Left lobe of liver (tissue), 2 donors: ENCODE measurements around the gene ACVR1B. TPM values are rescaled to one million over a fixed set of nuclear protein-coding genes. Genes with fewer than 3 reads are reported as not detected.

Source experiments
- ATAC-seq: fragments of 200-7000 bp; cut with Tn5 transposase; one replicate; pipeline ENCODE4 v1.9.1; 2020; ENCODE audit warnings: mild to moderate bottlenecking, moderate library complexity
- DNase-seq: peaks from one replicate; pipeline ENCODE4 v3.0.0-alpha.2; 2020; ENCODE audit warnings: low spot score
- total RNA-seq: library from RNA; stranded (reverse); gene quantifications from one replicate; pipeline ENCODE4 v1.2.1, GENCODE V29; 2021
- donor health status: DM: no; HTN: no; CAD: no; lungs with moderate emphysema.
- donor health status: DM: no; HTN: yes; CAD: no.

The ACVR1B gene
- total RNA-seq, 1 donor from 2014 or later = 28.0 TPM

DNA sequence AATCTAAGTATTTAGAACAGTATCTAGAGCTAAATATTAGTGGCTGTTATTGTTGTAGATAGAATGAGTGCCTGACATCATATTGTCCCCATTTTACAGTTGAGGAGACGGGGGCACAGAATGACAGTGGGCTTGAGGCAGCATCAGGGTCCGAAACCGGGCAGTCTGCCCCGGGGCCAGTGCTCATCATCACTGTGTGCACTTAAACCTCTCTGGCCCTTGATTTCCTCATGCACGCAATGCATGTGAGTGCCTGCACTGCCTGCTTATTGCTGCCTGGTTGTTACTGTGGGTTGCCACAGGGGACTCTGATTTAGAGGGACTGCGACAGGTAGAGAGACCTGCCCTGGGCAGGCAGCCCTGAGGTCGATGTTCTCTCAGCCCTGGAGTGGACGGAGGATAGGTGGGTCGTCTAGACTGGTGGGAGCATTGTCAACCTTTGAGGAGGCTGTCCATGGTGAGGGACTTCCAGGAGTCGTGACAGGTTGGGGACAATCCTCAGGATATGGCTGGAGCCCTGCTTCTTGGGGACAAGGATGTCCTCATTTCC lies 34.4 kb upstream of the ACVR1B start:
- DNase-seq (no peak), ATAC-seq (no peak)

DNA sequence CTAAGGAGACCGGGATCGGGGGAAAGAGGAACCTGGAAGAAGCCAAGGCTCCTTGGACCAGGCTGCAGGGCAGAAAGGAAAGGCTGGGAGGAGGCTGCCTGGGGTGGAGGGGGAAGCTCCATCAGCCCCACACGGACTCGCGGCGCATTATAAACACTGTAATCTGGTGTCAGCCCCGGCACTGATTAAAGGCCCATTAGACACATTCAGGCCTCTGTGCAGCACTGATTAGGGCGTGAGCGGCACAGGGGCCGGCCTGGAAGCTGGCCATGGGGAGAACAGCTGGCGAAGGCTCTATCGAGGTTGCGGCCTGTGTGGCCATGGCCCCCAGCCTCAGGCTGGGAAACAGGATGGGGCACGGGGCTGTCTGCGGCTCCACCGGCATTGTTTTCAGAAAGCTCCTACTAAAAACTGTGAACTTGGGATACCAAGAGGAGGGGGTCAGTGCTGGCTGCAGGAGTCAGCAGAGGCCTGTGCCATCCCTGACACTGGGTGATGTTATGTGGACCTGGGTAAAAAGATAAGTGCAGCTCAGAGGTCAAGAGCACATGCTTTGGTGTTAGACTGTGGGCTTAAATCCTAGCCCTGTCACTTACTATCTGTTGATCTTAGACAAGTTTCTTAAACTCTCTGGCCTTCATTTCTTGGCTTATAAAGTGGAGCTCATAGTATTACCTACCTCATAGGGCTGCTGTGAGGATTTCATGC lies 33.6 kb upstream of the ACVR1B start:
- DNase-seq (no peak), ATAC-seq (no peak)

DNA sequence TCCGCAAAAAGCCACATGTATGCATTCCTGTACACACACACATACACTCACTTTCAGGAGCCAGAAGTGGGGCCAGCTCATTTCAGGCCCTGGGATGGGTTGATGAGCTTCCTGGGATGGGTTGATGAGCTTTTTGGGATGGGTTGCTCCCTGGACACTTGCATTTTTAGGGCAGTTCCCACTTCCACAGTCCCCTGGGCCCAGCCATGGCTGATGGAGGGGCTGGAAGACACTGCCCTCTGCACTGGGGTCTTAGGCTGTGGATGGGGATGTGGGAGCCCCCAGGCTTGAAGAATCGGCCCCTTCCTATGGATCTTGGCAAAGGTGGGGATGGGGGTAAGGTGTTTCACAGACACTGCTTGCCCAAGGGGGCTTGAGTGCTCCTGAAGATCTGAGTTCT lies 31.5 kb upstream of the ACVR1B start:
- no peak for DNase-seq
- ATAC-seq = no peak

DNA sequence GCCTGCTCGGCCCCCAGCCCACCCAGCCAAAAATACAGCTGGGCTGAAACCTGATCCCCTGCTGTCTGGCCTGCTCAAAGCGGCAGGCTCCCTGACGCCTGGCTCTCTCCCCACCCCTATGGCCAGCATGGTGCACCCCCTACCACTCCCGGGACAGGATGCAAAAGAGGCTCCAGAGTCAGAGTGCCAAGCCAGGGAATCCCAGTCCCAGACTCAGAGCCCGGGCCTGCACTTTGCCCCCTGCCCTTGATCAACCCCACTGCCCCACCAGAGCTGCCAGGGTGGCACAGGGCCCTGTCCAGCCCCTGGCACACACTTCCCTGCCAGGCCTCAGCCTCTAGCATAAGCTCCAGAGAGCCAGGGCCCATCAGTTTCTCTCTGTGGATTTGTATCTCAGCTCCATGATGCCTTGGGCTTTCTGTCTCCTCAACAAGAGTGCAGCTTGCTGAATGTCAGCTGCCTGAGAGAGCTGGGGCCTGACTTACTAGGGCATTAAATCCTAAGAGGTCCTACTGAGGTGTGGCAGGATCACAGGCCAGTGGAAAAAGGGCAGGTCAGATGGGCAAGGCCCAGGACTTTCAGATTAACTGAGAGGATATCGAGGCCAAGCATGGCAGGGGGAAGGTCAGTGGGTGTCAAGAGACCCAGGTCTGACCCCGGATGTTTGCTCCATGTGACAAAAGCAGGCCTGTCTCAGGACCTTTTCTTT lies 30.3 kb upstream of the ACVR1B start:
- peak; percentile 84 for ATAC-seq
- DNase-seq = peak; percentile 94

DNA sequence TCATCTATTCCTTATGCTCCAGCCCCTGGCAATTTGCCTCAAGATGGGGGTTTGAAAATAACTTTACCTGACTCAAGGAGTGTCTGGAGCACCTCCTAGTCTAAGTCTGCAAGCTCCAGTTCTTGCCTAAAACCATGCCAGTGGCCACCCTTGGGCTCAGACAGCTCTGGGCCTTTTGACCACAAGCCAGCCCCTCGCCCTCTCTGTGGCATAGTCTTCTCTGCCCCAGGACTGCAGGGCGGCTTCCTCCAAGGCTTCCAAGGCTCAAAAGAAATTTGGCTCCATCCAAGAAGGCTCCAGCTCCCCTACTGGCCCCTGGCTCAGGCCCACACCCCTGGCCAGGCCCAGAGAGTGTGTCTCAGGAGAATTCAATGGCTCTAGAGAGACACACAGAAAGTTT lies 29.4 kb upstream of the ACVR1B start:
- DNase-seq (no peak), ATAC-seq (no peak)

DNA sequence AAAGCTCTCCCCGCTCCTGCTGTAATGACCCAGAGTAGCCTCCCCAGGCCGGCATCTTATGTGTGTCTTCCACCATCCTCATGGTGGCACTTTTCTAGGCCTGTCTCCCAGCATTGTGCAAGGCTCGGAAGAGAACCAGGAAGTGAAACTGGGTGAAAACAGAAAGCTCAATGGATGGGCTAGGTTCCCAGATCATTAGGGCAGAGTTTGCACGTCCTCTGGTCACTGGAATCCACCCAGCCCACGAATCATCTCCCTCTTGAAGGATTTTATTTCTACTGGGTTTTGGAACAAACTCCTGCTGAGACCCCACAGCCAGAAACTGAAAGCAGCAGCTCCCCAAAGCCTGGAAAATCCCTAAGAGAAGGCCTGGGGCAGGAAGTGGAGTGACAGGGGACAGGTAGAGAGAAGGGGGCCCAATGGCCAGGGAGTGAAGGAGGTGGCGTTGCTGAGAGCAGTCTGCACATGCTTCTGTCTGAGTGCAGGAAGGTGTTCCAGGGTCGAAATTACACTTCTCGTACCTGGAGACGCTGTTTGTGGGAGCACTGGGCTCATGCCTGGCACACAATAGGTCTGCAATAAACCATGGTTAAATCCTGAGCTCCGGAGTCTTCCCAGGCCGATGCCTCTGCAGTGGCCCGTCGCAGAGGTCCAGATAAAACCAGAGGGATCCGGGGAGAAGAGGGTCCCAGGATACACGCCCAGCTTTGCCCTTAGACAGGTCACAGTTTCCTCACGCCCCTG lies 28.6 kb upstream of the ACVR1B start:
- ATAC-seq = peak; percentile 62
- peak; percentile 80 for DNase-seq

DNA sequence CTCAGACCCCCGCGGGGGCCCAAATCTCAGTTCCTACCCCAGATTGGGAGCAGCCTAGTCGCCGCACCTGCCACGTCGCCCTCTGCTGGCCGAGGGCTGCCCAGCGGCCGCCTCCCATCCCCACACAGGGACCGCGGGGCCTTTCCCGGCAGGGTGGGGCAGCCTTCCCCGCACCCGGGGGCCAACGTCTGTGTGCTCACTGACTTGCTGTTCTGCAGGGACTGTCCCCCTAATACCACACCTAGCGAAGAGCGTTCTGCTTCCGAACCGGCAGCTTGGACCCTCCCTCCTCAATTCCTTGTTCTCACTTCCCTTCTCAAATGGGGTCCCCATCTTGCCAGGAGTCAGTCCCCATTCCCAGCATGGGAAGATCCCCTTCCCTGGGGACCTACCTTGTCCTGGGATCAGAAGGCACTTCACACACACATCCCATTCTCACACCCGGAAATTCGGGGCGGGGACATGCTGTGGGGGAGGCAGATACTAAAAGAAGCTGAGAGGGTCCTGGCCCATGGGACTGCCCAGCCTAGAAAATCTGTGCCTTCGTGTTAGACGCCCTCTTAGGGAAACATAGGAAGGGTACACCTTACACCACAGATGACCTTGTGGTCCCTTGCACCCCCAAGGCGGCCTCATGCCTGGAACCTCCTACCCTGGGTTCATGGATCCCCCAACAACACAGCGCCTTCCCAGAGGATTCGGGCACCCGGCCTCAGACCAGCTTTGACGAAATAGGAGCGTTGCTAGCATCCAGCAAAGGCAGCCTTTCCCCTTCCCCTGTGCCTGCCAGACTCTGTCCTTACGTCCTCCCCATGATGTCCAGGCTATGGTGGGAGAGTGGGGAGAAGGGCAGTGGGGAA lies 27.8 kb upstream of the ACVR1B start:
- DNase-seq (peak; percentile 64), ATAC-seq (peak; percentile 38)

DNA sequence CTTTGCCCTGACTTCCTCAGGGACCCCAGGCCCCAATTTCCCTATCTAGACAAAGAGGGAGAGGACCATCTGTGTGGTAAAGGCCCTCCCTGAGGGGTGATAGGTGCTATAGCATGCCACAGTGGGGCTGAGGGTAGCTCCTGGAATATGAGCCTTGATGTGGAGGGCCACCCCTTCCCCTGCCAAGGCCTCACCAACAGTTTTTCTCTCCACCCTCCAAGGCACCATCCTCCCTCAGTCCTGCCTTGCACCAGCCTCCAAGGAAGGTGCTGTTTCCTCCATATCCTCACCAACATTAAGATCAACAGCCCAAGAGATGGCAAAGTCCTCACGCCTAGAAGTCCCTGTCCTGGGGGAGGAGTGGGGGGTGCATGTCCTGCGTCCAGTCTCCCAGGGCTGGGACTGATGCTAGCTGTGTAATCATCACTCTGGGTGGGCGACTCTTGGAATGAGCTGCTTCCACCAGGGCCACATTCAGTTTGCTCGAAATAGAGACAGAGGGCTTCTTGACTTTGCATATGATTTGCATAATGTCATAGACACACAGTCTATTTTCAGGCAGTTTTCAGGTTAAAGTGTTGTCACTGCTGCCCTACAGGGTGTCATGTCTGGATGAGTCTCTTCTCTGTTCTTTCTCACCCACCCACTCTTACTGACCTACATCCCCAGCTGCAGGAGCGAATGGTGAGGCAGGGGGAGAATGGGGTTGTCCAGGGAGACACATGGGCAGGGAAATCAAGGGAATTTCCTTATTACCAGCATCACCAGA lies 26.8 kb upstream of the ACVR1B start:
- no peak for ATAC-seq
- no peak for DNase-seq

DNA sequence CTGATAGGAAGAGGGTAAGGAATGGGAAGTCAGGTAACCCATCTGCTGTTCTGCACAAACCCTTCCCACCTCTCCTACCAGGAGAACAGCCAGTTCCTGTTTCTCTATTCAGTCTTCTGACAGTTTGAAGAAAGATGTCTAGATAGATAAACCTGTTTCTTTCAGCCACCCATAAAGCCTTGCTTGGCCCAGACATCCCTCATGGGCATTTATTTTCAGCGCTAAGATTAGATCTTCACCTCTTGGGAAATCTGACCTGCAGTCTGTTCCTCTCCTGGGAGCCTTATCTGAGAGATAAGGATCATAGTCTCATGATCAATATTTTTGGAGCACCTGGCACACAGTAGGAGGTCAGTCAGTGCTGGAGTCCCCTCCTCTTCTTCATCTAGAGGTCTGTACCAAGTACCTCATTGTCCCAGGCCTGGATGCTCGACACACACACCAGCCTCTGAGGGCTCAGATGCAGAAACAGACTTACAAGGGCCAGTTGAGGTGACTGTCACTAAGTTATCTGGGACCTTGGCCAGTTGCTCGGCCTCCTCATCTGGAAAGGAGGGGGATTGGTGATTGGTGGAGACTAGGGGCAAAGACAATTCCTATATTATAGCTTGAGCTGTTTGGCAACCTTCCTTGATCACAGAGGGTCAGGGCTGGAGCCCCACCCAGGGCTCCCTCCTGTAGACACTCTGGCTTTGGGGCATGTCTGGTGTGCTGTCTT lies 26.0 kb upstream of the ACVR1B start:
- DNase-seq (no peak), ATAC-seq (no peak)

DNA sequence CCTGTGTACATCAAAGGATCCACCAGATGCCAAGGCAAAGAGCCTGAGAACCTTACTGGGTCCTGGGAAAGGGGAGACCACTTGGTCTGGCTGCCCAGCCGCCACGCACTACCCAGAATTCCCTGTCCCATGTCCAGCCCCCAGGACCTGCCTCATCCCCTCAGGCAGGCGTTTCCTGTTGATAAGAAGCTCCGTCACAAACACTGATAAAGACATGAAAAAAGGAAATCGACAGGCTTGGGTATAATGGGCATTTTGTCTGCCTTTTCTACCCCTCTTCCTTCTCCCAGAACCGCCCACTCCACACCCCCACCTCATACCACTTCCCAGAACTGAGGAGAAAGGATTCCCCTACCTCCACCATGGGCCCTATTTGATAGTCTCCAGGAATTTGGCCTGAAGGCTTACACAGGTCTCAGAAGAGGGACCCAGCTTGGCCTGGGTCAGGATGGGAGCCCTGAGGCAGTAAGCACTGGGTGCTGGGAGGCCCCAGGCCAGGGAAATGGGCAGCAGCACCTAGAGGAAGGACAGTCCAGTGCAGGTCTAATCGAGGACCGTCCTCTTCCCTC lies 25.4 kb upstream of the ACVR1B start:
- DNase-seq (no peak), ATAC-seq (peak; percentile 3)

DNA sequence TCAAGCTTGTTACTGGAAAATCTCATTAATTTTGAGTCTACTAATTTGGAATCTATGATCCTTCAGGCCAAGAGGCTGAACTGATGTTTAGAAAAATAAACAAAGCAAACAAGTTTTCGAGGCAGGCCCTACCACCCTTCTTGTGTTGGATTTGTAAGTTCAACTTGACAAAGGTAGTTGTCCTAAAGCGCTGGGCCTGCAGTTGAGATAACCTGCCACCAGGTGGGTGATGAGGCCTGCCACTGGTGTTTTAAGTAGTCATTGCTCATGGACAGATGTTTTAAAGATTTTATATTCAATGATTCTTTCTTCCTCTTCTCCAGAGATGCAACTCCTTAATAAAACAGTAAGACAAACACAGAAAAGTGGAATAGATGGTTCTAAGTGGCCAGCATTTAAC lies 24.8 kb upstream of the ACVR1B start:
- peak; percentile 70 for ATAC-seq

DNA sequence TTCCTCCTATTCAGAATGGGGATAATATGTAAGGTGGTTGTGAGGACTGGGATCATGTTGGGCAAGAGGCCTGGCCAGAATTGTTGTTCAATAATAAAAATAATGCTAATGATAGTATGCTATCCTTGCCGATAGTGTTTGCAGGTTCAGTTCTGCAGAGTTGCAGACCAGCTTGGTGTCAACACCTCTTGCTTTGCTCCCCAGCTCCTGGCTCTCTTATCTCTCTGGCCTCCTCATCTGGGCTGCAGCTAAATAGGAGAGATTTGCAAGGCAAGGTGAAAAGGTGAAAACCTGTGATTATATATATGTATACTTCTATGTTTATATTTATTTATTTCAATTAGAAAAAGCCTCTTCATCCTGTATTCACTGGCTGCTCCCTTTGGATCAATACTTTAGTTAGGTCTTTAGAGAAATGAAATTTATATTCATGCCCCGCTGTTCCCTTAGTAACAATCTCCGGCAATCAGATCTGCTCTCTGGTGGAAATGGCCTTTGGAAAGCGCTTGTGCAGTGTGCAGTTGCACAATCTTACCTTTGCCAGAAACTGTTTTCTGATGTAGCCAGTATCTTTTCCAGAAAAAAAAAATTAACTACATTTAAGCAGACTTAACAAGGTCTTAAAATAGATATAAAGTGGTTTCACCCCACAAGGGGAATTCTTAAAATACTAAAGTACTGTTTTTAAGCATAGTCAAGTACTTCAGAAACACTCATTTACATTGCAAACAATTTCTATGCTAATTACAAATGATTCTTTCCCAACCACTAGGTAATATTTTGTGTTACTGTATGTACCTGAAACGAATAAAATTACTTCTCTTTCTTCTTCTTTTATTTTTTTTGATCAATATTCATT lies 19.1 kb upstream of the ACVR1B start:
- ATAC-seq (peak; percentile 94), DNase-seq (no peak)

More for the DNA sequence above, 24.8 kb upstream of the ACVR1B start:
- peak; percentile 75 for DNase-seq

DNA sequence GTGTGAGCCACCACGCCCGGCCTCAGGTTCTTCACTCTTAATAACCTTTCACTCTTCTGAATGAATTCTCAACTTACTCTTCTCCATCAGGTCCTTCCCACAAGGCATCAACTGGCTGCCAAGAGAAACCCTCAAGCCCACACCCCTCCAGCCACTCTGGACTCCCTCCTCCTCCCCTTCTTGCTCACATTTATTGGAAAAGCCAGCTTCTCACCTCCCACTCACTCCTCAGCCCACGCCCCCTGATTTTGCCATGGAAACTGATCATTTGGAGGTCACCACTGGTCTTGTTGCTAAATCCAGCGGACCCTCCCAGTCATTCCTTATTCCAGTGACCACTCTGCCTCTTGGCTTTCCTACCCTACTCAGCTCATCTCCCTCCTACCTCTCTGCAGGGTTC lies 17.4 kb upstream of the ACVR1B start:
- DNase-seq (no peak), ATAC-seq (no peak)

DNA sequence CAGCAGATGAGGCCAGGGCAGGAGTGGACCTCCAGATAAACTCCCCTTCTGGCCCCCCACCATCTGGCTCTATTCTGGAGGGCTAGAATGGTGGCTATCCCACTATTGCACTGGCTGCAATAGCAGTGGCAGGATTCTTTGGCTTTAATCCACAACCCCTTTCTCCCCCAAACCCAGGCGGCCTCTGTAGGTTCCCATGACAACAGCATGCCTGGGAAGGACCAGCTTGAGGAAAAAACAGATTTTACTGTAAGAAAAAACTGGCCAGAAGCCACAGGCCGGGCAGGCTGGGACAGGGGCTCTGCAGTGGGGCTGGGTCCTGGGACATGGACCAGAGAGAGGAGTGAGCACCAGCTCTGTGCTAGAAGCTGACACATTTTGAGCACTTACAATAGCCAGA lies 13.6 kb upstream of the ACVR1B start:
- ATAC-seq (no peak), DNase-seq (no peak)

DNA sequence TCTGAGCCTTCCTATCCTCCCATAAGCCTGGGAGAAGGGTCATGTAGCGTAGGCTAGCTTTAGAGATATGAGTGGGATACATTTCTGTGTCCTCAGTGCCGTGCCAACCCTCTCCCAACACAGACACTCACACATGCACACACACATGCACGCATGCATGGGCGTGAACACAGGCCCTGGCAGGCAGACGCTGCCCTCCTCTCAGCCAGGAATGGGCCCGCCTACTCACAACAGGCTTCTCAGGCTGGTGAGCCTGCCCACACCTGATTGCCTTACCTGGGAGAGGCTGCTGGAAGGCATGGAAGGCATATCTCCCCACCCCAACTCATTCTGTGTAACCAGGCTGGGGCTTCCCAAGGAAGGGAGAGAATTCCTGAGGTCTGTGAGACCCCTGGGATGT lies 12.8 kb upstream of the ACVR1B start:
- ATAC-seq (no peak), DNase-seq (no peak)

DNA sequence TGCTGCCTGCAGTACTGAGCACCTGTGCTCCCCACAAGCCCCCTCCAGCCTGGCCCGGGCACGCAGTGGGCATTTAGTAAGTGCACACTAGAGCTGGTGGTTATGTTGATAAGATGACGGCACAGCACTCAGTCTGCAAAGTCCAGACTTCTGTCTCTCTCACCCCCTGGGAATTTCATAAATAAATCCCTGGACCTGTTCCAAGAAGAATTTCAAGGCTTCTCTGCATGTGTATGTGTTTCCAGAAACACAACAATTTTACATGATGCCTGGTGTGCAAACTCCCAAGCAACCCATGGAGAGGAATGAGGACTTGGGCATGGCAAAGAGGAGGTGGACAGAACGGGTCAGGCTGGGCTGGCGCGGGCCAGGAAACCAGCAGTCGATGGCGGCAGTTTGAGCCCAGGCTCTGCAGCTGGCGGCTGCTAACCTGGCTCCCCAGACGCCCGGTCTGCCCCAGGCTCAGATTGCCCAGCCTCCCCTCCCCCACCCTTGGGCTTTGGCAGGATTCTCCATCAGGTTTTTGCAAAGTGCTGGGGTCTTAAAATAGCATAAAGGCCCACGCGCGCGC lies 10.4 kb upstream of the ACVR1B start:
- ATAC-seq (peak; percentile 18), DNase-seq (peak; percentile 44)

DNA sequence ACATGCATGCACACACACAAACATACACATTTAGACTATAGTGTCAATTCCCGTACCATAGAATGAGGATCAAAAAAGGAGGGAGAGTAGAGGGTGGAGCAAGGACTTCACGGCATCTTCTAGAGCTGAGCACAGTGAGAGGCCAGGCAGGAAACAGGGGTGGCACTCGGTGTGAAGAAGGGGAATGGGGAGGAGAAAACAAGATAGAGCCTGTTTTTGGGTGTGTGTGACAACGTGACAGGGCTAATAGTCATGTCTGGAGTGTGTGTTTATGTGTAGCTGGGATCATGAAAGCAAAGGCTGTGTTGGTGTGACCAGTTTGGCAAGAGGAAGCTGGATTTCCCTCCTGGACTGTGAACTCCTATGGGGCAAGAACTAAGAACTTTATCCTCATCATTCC lies 9.9 kb upstream of the ACVR1B start:
- ATAC-seq = peak; percentile 61
- peak; percentile 36 for DNase-seq

DNA sequence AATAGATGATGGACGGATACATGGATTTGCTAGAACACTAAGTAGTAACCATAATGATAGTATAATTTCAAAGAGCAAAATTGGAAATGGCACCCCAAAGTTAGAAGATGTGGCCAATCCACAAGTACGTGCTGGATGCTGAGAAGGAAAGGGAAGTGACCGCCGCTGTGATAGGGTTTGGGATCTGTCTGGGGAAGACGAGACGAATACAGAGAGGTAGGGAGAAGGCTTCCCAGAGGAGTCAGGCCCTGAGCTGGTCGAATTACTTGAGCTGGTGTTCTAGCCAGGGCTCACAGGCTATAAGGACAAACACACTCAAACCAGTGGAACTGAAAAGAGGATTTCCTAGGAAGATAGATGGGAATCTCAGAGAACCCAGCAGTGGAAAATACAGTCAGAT lies 9.4 kb upstream of the ACVR1B start:
- DNase-seq = peak; percentile 14
- ATAC-seq = no peak
